Measurements from ENCODE around the gene MAPK9.

DNA sequence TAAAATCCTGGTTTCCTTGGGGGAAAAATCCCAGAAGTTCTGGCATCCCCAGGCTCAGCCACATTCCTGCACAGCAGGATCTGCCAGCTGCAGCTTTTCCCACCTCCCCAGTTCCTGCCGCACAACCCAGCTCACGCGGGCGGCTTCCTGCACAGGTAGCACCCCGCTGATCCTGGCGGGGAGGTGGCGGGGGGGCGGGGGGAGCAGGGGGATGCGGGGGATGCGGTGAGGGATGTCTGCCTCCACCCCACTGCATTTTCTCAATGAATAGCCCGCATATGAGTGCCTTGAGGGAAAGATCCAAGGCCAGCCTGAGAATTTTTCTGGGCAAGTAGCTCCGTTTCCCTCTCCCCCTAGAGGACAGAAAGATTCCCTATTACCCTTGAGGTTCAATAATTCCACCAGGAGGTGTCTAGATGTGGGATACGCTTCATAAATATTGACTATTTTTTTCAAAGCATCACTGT lies 40.2 kb upstream of the MAPK9 start:
- TF ChIP-seq, protein P1, sequence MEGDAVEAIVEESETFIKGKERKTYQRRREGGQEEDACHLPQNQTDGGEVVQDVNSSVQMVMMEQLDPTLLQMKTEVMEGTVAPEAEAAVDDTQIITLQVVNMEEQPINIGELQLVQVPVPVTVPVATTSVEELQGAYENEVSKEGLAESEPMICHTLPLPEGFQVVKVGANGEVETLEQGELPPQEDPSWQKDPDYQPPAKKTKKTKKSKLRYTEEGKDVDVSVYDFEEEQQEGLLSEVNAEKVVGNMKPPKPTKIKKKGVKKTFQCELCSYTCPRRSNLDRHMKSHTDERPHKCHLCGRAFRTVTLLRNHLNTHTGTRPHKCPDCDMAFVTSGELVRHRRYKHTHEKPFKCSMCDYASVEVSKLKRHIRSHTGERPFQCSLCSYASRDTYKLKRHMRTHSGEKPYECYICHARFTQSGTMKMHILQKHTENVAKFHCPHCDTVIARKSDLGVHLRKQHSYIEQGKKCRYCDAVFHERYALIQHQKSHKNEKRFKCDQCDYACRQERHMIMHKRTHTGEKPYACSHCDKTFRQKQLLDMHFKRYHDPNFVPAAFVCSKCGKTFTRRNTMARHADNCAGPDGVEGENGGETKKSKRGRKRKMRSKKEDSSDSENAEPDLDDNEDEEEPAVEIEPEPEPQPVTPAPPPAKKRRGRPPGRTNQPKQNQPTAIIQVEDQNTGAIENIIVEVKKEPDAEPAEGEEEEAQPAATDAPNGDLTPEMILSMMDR (conservative IDR thresholded peaks at IDR 0.05; ENCODE audit: low read length): no peak
- no peak for TF ChIP-seq EZH2phosphoT487 (IDR thresholded peaks at IDR 0.05; ENCODE audit: borderline replicate concordance, low read depth, low read length)

Data from OCI-LY7 (cell line).